Glomerular visceral epithelial cell (primary cell): Measurements from ENCODE around the gene COL4A2.
A peak's percentile ranks its signal among the peaks of the same experiment; 100 is the strongest.

Source experiments
- DNase-seq: peaks from one replicate; pipeline ENCODE4 v3.0.0-alpha.2; 2016; ENCODE audit errors: extremely low spot score

Gene COL4A2

DNA sequence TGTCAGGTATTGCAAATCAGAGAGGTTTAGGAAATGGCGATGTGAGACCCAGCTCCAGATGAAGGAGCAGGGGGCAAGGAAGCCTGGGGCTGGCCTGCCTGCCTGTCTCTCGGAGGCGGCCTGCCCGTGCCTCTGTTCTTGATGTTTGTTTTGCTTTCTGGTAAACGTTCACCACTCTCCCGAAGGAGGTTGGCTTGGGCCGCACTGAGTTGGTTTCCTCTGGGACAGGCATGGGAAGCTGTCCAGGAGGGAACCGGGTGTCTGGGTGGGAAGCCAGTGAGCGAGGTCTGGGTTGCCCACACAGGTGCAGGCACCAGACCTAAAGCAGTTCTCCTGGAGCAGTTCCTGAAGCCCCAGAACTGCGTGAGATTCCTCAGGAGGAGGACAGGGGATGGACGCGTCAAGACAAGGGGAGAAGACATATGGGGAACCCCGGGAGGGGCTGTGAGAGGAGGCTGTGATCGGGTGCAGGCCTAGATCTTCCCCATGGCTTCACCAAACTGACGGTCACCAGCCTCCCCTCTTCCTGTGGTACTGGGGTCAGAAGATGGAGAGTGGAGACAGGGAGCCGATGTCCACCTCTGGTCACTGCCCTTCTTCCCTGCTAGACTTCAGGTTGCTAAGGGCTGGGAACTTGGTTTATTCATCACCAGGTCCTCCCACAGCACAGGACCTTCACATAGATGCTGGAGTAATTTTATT, 15.2 kb downstream of the COL4A2 start:
- no peak for DNase-seq

DNA sequence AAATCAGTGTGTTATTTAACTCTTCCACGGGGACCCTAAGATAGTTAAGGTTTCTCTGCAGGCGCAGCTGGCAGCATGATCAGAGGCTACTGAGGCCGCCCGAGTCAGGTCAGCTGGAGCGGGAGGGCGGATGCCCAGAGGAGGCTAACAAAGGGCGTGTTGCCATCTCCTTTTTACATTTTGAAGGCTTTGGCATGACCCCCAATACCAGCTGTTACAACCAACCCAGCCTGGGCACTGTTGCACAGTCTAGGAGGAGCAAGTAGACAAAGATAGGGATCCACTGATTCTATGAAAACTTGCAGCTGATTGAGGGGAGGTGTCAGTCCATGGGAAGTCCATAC, 15.7 kb downstream of the COL4A2 start:
- no peak for DNase-seq

GRCh38 chr13:110323172-110323891, 16.2 kb downstream of the COL4A2 start:
- peak; percentile 99 for DNase-seq

GRCh38 chr13:110324026-110324749, 17.1 kb downstream of the COL4A2 start:
- no peak for DNase-seq

- DNase-seq, result peak; percentile 77
Observed at GRCh38 chr13:110326263-110326904, 19.3 kb downstream of the COL4A2 start.

DNA sequence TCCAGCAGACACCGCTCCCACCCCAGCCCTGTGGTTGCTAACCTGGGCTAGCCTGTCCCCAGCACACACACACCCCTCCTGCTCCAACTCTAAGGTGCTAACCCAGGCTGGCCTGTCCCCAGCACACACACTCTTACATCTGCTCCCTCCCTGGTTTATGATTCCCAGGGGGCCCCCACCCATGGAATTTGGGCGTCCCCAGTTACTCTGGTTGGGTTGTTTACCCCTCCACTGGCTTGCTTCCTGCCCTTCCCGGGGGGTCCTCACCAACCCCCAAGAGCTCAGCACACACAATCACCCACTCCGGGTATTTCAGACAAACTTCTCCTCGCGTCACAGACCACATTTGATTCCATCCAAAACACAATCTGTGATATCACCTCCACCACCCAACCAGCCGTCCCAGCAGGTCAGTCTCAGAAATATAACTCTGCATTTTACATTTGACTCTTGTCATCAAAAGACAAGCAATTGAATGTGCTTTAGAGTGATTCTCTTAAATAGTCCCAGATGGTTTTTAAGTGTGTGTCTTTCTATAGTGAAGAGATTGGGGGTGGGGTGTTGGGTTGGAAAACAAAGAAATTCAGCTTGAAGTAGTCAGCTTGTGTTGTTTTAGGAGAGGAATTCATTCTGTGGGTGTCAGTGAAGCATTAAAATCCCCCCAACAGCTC, 20.1 kb downstream of the COL4A2 start:
- DNase-seq, result peak; percentile 96

DNA sequence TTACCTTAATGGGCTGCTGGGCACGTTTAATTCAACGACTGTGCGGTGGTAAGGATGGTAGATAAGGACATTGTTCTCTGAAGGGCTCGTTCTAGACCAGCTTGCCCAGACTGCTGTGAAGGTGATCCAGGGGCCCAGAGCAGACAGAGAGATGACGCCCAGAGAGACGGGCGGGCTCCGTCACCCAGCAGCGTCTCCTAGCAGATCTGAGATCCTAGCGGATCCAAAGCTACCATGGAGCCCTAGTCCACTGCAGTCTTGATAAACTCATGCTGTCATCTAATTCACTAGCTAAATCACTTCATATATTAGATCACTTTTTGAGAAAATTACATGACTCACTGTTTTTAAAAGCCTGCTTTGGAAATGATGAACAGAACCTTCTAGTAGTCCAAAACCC, 21.5 kb downstream of the COL4A2 start:
- DNase-seq, result no peak

- DNase-seq, result peak; percentile 82
Observed at GRCh38 chr13:110329258-110329657, 22.2 kb downstream of the COL4A2 start.

DNA sequence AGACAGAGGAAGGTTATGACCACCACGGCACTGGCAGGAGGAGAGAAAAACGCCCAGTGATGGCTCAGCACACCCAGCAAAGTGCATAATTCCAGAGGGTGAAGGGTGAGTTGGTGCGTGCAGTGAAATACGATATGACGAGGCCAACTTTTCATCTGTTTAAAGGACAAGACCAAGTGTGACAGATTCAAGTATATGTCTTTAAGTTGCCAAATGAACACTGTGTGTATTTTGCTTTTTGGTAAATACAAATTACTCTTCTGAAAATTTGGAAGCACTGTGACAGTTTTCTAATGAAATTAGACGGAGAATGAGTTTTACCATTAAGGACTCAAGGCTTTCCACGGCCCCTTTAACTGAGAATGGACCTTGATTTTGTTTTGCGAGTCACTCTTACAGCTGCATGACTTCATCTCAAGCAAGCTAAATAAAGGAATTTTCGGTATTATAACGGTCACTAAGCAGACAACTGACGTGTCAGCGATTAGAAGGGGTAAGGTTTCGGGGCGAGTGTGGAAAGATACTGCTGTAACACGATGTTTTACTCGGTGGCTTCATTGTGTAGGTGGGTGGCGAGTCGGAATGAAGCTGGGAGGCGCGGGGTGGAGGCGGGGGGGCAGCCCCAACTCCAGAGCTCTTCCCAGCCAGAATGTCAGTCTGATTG, 22.8 kb downstream of the COL4A2 start:
- DNase-seq, result peak; percentile 80

DNA sequence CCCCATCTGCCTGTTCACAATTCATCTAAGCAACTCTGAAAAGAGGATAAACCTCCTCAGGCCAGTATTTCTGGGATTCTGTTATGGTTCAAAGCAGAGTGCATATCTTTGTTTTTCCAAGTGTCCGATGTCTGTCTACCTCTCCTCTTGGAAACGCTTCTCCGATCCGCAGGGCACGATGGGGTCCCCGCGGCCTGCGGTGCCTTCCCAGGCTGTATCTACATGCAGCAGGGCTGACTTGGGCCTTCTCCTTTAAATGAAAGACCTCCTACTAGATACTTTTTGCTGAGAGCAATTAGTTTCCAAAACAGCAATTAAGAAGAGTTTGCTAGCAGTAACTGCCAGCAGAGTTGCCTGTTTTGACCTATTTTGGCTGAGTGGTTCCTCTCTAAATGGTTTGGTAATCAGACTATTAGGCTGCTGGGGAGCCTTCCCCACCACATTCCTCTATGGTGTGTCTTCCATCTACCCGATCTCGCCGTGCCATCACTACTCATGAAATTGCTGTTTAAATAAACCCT, 23.5 kb downstream of the COL4A2 start:
- DNase-seq, result peak; percentile 74

DNA sequence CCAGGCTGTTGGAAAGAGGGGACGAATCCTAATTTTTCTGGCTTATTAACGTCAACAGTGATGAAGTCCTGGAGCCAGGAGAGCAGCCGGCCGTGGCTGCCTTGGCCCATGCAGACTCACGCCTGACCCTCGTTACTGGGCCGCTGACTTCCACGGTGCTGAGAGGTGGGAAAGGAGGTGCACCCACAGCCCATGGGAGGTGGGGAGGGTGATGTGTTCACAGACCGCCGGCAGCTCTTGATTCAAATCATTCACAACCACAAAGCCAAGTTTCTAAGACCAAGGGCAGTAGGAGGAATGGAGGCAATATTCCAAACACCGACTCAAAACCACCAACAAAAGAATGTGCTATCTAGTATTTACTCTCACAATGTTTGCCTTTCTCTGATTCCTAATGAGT, 24.3 kb downstream of the COL4A2 start:
- DNase-seq, result peak; percentile 87

- peak; percentile 56 for DNase-seq
Observed at GRCh38 chr13:110332750-110333149, 25.7 kb downstream of the COL4A2 start.

DNA sequence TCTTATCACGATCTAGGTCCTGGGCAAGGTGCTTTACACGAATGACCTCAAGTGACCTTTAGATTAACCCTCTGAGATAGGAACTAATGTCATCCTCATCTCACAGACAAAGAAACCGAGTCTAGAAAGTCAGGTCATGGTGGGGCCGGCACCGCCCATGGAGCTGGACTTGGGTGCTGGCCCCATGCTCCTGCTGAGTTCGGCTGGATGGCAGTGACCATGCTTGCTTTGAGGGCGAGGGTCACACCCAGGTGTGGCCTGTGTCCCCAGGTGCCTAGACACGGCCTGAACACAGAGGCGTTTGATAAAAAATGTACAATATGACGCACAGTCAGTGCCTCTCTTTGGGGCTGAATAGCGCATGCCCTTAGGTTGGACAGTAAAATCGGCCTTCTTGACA, 26.8 kb downstream of the COL4A2 start:
- no peak for DNase-seq

DNA sequence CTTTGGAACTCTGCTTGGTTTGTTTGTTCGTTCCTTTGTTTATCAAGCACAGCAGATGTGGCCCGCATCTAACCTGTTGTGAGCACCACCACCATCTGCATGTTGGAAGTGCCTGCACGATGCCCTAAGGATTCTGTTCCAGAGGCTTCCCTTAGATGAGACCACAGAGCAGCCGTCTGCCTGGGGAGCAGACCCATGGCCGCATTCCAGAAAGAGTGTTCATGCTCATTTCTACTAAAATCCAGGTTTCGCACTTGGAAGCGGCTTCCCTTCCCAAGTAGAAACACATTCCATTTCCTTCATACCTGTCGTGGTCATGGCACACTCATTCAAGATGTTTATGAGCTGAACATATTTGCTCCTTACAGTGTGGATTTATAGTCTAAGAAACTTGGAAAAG, 27.2 kb downstream of the COL4A2 start:
- DNase-seq, result peak; percentile 91

DNA sequence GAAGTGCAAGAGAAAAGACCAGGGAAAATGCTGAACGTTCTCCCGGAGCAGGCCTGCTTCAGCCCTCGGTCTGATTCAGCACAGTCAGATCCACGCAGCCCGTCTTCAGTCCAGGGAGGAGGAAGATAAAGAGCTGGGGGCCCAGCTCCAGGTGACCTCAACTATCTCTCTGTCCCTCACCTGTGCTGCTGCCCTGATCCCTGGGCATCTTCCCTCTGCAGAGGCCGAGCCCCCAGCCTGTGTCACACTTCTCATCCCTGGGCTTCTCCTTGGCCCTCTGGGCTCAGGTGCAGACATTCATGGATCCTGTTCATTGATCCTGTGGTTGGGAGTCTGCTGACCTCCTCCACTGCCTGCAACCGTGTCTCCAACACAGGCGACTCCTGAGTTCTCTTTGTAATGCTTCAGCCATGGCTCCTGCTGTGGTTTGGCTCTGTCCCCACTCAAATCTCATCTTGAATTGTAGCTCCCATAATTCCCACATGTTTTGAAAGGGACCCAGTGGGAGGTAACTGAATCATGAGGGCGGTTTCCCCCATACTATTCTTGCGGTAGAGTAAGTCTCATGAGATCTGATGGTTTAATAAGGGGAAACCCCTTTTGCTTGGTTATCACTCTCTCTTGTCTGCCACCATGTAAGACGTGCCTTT, 27.9 kb downstream of the COL4A2 start:
- peak; percentile 76 for DNase-seq

DNA sequence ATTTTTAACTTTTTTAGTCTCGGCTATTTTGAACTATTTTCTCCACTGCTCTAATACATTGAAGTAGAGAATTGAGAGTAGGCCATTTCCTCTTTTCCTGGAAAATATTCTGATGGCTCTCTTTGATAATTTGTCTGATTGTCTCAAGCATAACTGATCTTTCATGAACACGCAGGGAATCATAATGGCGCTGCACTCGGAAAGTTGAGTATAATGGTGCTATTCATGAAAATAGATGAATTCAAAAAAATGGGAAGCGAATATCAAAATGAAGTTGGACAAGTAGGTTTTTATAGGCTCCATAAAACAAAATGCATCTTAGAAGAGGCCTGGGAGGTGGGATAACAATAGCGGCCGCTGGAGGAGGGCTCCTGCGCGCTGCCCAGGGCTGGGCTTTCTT, 29.0 kb downstream of the COL4A2 start:
- no peak for DNase-seq

DNA sequence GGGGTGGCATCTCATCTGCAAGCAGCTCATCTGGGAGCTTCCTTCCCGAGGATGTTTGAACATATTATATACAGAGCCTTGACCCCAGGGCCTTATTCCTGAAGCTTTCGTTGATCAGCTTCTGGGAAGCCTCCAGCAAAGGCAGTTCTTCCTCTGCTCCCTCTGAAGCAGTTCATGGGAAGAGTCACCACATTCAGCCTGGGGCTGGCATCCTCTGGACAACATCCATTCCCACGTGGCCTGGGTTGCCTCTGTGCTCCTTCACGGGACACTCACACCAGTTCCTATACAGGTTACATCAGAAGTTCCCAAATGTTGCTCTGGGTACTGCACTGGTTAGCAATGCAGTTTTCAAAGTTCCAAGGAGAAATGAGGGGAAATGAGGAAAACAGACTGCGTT, 29.6 kb downstream of the COL4A2 start:
- DNase-seq, result no peak

- no peak for DNase-seq
Observed at GRCh38 chr13:110337247-110337646, 30.2 kb downstream of the COL4A2 start.

DNA sequence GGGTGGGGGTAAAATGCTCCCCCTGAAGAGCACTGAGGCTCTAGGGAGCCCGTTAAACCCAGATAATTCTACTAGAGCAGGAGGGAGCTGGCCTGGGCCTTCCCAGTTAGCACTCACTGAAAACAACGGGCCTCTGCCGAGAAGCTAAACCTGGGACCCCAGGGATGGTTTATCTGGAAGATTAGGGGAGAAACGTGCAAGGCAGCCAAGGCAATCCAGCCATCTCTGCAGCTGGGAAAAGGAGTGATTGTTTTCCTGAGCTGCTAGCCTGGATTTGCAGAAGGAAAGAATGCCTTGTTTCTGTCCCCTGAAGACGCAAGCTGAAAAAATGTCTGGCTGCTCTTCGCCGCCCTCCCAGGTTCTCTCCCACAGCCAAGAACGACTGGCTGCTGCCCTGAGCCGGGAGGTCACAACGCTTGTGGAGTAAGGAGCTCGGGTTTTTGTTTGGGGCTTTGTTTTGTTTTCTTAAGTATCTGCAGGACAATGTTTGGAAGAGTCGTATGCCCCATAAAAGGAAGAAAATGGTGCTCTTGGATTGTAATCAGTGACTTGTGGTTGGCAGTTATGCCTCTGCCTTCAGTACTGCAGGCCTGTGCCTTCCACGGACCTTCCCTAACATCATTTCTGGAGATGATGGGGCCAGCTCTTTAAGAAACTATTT, 31.5 kb downstream of the COL4A2 start:
- no peak for DNase-seq

DNA sequence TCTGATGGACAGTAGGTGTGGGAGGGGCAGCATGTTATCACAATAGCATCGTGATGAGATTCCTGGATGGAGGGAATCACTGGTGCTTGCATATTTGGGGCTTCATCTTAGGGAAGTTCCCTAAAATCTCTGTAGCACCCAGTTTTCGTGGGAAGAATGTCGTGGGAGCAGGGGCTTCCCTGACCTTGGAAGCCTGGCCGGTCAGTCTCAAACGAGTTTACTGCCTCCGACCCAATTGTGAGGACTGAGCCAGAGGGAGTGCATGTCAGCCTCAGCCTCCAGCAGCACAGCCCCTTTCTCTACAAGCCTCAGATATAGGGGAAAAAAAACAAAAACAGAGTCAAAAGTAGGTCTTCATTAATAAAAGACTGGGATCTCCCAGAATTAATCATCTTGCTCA, 32.2 kb downstream of the COL4A2 start:
- no peak for DNase-seq
